Panc1 (cell line): ENCODE measurements around the gene PPP4R2. TPM values are rescaled to one million over a fixed set of nuclear protein-coding genes. Genes with fewer than 3 reads are reported as not detected.

Experiments
- ATAC-seq: fragments of 200-7000 bp; cut with Tn5 transposase; 2 replicates; pipeline ENCODE4 v1.9.1; 2020; ENCODE audit warnings: mild to moderate bottlenecking, moderate library complexity
- BruUV-seq: library from RNA; stranded (reverse); fragments of 400-500 nt; replicated peaks from 2 replicates; lab custom pipeline; 2021; lab: Mats Ljungman, UMichigan
- CTCF ChIA-PET: fragments of 300-600 bp; sonication (Branson Sonifier 250); formaldehyde crosslinking; loops from one replicate; lab custom pipeline; 2022; ENCODE audit warnings: antibody characterized with exemption; lab: Charles Lee
- POLR2A ChIA-PET: fragments of 300-600 bp; sonication (Branson Sonifier 250); formaldehyde crosslinking; loops from one replicate; lab custom pipeline; 2022; ENCODE audit warnings: antibody characterized with exemption; lab: Charles Lee
- DNase-seq: peaks from one replicate; pipeline ENCODE4 v3.0.0-alpha.2; 2010; ENCODE audit warnings: low read depth, low spot score
- H3K27ac ChIP-seq: 2 replicates; pipeline ENCODE4 v1.5.1; 2011; ENCODE audit warnings: mild to moderate bottlenecking, low read length, inconsistent platforms
- H3K27me3 ChIP-seq: fragments of 200-500 bp; sonication (Bioruptor generic); 2 replicates; pipeline ENCODE4 v1.6.0; 2014; ENCODE audit warnings: low read length, inconsistent platforms; ENCODE audit not compliant: control insufficient read depth, insufficient read depth
- H3K36me3 ChIP-seq: fragments of 200-500 bp; sonication (Bioruptor generic); 2 replicates; pipeline ENCODE4 v1.5.1; 2014; ENCODE audit warnings: inconsistent platforms, mild to moderate bottlenecking, low read length, moderate library complexity; ENCODE audit not compliant: control insufficient read depth, insufficient read depth
- H3K4me1 ChIP-seq: 2 replicates; pipeline ENCODE4 v1.5.1; 2011; ENCODE audit warnings: inconsistent platforms, mild to moderate bottlenecking, low read length, moderate library complexity; ENCODE audit not compliant: control insufficient read depth, insufficient read depth
- H3K4me3 ChIP-seq, 2 experiments: 2 replicates each; pipeline ENCODE4 v1.5.1; 2011 to 2012; ENCODE audit warnings: low read depth in 2 of 2, low read length in 2 of 2, mild to moderate bottlenecking in 2 of 2, inconsistent platforms in 1 of 2, moderate library complexity in 1 of 2
- H3K9me3 ChIP-seq: fragments of 200-500 bp; sonication (Bioruptor generic); 2 replicates; pipeline ENCODE4 v1.5.1; 2014; ENCODE audit warnings: low read depth, mild to moderate bottlenecking, inconsistent platforms, low read length, moderate library complexity; ENCODE audit not compliant: control insufficient read depth, insufficient read depth
- POLR2AphosphoS5 ChIP-seq: IDR thresholded peaks from 2 replicates; pipeline ENCODE4 v1.6.1; 2012; ENCODE audit warnings: mild to moderate bottlenecking, low read depth, low read length, moderate library complexity
- SIN3A ChIP-seq: IDR thresholded peaks from 2 replicates; pipeline ENCODE4 v1.6.1; 2012; ENCODE audit warnings: low read depth, mild to moderate bottlenecking, low read length, moderate library complexity, borderline replicate concordance; ENCODE audit not compliant: insufficient read depth
- TCF7L2 ChIP-seq: IDR thresholded peaks from 2 replicates; pipeline ENCODE4 v1.6.1; 2011; ENCODE audit warnings: mild to moderate bottlenecking, low read depth, low read length, inconsistent platforms
- in situ Hi-C: cut with HindIII; loops from 2 replicates; pipeline ENCODE4 v1.10.0; 2016; ENCODE audit warnings: low sequenced_read_pairs, low pct_unique_long_range_greater_than_20kb
- intact Hi-C: fragments of 100-400 bp; cut with micrococcal nuclease; formaldehyde crosslinking; loops from one replicate; pipeline ENCODE4 v1.10.0; 2022; ENCODE audit not compliant: unreplicated experiment
- total RNA-seq: library from RNA; stranded (reverse); gene quantifications from one replicate; pipeline ENCODE4 v1.2.1, GENCODE V29; 2021; ENCODE audit not compliant: unreplicated experiment
- TF ChIP-seq, protein P1 (sequence below), 2 experiments: IDR thresholded peaks; 2 replicates each; pipeline ENCODE4 v1.6.1; 2011 to 2012; ENCODE audit warnings: low read depth in 2 of 2, control low read depth in 1 of 2, low read length in 1 of 2, mild to moderate bottlenecking in 1 of 2, moderate library complexity in 1 of 2; ENCODE audit not compliant: insufficient read depth in 1 of 2
- TF ChIP-seq, protein P2 (sequence below): fragments of 450-650 bp; IDR thresholded peaks from 2 replicates; pipeline ENCODE4 v1.5.1; 2017; ENCODE audit warnings: mild to moderate bottlenecking

Gene PPP4R2
- total RNA-seq, 1 experiment from 2014 or later, result 59.8 TPM

DNA sequence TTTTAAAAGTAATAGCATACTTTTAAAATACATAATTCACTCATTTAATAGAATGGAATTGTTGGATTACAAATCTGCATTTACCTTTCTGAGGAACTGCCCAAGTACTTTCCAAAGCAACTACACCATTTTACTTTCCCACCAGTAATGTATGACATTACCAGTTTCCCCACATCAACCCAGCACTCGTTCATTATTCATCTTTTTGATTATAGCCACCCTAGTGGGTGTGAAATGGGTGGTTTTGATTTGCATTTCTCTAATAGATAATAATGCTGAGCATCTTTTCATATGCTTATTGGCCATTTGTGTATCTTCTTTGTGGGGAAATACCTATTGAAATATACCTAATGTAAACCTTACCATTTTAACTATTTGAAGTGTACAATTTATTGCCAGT lies 46.8 kb downstream of the PPP4R2 start:
- ChIA-PET CTCF (no interaction called here), POLR2A (no interaction called here)
- intact Hi-C loops, result no loop called here
- no peak overlapping the region for H3K4me3 ChIP-seq
- H3K36me3 ChIP-seq, result no peaks in the 10 kb centered on the region
- TF ChIP-seq TCF7L2 (no peak), SIN3A (no peak), POLR2AphosphoS5 (no peak)
- TF ChIP-seq, protein P1, sequence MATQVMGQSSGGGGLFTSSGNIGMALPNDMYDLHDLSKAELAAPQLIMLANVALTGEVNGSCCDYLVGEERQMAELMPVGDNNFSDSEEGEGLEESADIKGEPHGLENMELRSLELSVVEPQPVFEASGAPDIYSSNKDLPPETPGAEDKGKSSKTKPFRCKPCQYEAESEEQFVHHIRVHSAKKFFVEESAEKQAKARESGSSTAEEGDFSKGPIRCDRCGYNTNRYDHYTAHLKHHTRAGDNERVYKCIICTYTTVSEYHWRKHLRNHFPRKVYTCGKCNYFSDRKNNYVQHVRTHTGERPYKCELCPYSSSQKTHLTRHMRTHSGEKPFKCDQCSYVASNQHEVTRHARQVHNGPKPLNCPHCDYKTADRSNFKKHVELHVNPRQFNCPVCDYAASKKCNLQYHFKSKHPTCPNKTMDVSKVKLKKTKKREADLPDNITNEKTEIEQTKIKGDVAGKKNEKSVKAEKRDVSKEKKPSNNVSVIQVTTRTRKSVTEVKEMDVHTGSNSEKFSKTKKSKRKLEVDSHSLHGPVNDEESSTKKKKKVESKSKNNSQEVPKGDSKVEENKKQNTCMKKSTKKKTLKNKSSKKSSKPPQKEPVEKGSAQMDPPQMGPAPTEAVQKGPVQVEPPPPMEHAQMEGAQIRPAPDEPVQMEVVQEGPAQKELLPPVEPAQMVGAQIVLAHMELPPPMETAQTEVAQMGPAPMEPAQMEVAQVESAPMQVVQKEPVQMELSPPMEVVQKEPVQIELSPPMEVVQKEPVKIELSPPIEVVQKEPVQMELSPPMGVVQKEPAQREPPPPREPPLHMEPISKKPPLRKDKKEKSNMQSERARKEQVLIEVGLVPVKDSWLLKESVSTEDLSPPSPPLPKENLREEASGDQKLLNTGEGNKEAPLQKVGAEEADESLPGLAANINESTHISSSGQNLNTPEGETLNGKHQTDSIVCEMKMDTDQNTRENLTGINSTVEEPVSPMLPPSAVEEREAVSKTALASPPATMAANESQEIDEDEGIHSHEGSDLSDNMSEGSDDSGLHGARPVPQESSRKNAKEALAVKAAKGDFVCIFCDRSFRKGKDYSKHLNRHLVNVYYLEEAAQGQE (IDR thresholded peaks at IDR 0.05; ENCODE audit: insufficient read depth in 1 of 2, low read depth in 2 of 2, low read length in 1 of 2), result no peak
- TF ChIP-seq, protein P2, sequence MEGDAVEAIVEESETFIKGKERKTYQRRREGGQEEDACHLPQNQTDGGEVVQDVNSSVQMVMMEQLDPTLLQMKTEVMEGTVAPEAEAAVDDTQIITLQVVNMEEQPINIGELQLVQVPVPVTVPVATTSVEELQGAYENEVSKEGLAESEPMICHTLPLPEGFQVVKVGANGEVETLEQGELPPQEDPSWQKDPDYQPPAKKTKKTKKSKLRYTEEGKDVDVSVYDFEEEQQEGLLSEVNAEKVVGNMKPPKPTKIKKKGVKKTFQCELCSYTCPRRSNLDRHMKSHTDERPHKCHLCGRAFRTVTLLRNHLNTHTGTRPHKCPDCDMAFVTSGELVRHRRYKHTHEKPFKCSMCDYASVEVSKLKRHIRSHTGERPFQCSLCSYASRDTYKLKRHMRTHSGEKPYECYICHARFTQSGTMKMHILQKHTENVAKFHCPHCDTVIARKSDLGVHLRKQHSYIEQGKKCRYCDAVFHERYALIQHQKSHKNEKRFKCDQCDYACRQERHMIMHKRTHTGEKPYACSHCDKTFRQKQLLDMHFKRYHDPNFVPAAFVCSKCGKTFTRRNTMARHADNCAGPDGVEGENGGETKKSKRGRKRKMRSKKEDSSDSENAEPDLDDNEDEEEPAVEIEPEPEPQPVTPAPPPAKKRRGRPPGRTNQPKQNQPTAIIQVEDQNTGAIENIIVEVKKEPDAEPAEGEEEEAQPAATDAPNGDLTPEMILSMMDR, result no peak
- in situ Hi-C loops, result no loop called here
- no peaks in the 10 kb centered on the region for H3K27me3 ChIP-seq
- no peak overlapping the region for H3K27ac ChIP-seq
- H3K9me3 ChIP-seq, result no peaks in the 10 kb centered on the region
- no peak for ATAC-seq
- H3K4me1 ChIP-seq, result 0 out of 2 replicates have a peak, but pooled peaks cover 7% of the 10 kb centered on the region
- BruUV-seq, result no TSS peak
- DNase-seq, result no peak

DNA sequence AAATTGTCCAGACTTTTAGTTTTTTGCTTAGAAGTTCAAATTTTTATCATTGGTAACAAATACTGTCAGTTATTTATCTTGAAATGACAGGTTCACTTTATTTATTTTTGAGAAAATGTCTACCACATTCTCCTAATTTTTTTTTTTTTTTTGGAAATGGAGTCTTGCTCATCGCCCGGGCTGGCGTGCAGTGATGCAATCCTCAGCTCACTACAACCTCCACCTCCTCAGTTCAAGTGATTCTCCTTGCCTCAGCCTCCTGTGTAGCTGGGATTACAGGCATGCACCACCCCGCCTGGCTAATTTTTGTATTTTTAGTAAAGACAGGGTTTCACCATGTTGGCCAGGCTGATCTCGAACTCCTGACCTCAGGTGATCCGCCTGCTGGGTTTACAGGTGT lies 48.8 kb downstream of the PPP4R2 start:
- Histone ChIP-seq H3K9me3 (no peaks in the 10 kb centered on the region), H3K36me3 (no peaks in the 10 kb centered on the region), H3K27me3 (no peaks in the 10 kb centered on the region), H3K4me1 (0 out of 2 replicates have a peak, but pooled peaks cover 7% of the 10 kb centered on the region), H3K27ac (no peak overlapping the region), H3K4me3 (no peak overlapping the region)
- intact Hi-C loops (no loop called here), in situ Hi-C loops (no loop called here)
- ChIA-PET CTCF (interaction anchor here (0.7 kb wide), 1 partner anchor 100 kb away, joined by 6 read pairs; no protein-coding TSS in a partner anchor), POLR2A (no interaction called here)
- ATAC-seq (no peak), DNase-seq (no peak)
- TF ChIP-seq, protein P2, result no peak
- no peak for TF ChIP-seq SIN3A
- TF ChIP-seq TCF7L2, result no peak
- TF ChIP-seq, protein P1 (IDR thresholded peaks at IDR 0.05; ENCODE audit: insufficient read depth in 1 of 2, low read depth in 2 of 2, low read length in 1 of 2), result no peak
- no peak for TF ChIP-seq POLR2AphosphoS5
- no TSS peak for BruUV-seq
